K562 (cell line): Measurements from ENCODE around the gene GHR. TPM values are rescaled to one million over a fixed set of nuclear protein-coding genes. Genes with fewer than 3 reads are reported as not detected.

ENCODE experiments used
- ATAC-seq: fragments of 200-7000 bp; cut with Tn5 transposase; 3 replicates; pipeline ENCODE4 v1.9.1; 2020; ENCODE audit warnings: moderate library complexity
- BruUV-seq: library from RNA; stranded (reverse); fragments of 400-500 nt; replicated peaks from 2 replicates; lab custom pipeline; 2021; lab: Mats Ljungman, UMichigan
- CTCF ChIA-PET: fragments of 300-600 bp; formaldehyde crosslinking; extraction: SDS; loops from one replicate; lab custom pipeline; 2021; ENCODE audit warnings: low intra/inter-chr PET ratio; lab: Yijun Ruan, JAX
- POLR2A ChIA-PET: fragments of 300-600, 350-650 bp; sonication (Branson Sonifier 250); formaldehyde crosslinking; extraction: SDS; loops from one replicate; lab custom pipeline; 2021; ENCODE audit warnings: antibody characterized with exemption, inconsistent platforms; lab: Yijun Ruan, JAX
- DNase-seq, 4 experiments: peaks; one replicate each; pipeline versions ENCODE4 v3.0.0 to v3.0.0-alpha.2; 2011 to 2018; ENCODE audit warnings: low spot score in 3 of 4, mixed read lengths in 3 of 4; ENCODE audit errors: extremely low read depth in 1 of 4
- FAIRE-seq: peaks from 2 replicates; lab custom pipeline; 2011; peaks lifted over from hg19 to GRCh38; lab: Jason Lieb, UNC
- H2AFZ ChIP-seq: 2 replicates; pipeline ENCODE4 v1.6.0; 2011; ENCODE audit warnings: low read depth, low read length, control low read depth, inconsistent platforms
- H3K27ac ChIP-seq: fragments of 200-600 bp; 3 replicates; pipeline ENCODE4 v1.8.0; 2011; ENCODE audit warnings: low read depth, mild to moderate bottlenecking, control low read depth, inconsistent platforms, low read length, moderate library complexity, mixed read lengths; ENCODE audit errors: extremely low read depth
- H3K27me3 ChIP-seq, 2 experiments: fragments of 300-600 bp in 1 of 2; 2 replicates in 1 of 2; 3 replicates in 1 of 2; pipeline versions ENCODE4 v1.6.0 to v1.8.0; 2011; ENCODE audit warnings: inconsistent platforms in 2 of 2, low read length in 2 of 2, mild to moderate bottlenecking in 1 of 2, mixed read lengths in 1 of 2, moderate library complexity in 1 of 2; ENCODE audit not compliant: control insufficient read depth in 2 of 2, insufficient read depth in 2 of 2
- H3K36me3 ChIP-seq: fragments of 300-600 bp; 3 replicates; pipeline ENCODE4 v1.8.0; 2011; ENCODE audit warnings: mild to moderate bottlenecking, low read length, inconsistent platforms; ENCODE audit not compliant: control insufficient read depth, insufficient read depth
- H3K4me1 ChIP-seq, 2 experiments: fragments of 200-600 bp in 1 of 2; replicated peaks in 1 of 2; 2 replicates in 1 of 2; 3 replicates in 1 of 2; pipeline versions ENCODE4 v1.5.1 to v1.8.0; 2011; ENCODE audit warnings: inconsistent platforms in 2 of 2, low read length in 2 of 2, mild to moderate bottlenecking in 1 of 2, mixed read lengths in 1 of 2, moderate library complexity in 1 of 2; ENCODE audit not compliant: control insufficient read depth in 2 of 2, insufficient read depth in 2 of 2
- H3K4me2 ChIP-seq: 2 replicates; pipeline ENCODE4 v1.6.1; 2011; ENCODE audit warnings: low read length, control low read depth, inconsistent platforms, mixed read lengths; ENCODE audit not compliant: insufficient read depth
- H3K4me3 ChIP-seq: fragments of 200-600 bp; sonication (generic), shearing (Covaris generic); 2 replicates; pipeline ENCODE4 v1.5.1; 2016; ENCODE audit warnings: control low read depth, inconsistent platforms
- H3K79me2 ChIP-seq: fragments of 200-600 bp; 3 replicates; pipeline ENCODE4 v1.8.0; 2011; ENCODE audit warnings: low read length, inconsistent platforms; ENCODE audit not compliant: control insufficient read depth, insufficient read depth
- H3K9ac ChIP-seq, 2 experiments: 2 replicates each; pipeline versions ENCODE4 v1.6.0 to v1.6.1; 2011; ENCODE audit warnings: low read depth in 2 of 2, low read length in 2 of 2, control low read depth in 1 of 2, inconsistent platforms in 1 of 2, mild to moderate bottlenecking in 1 of 2, mixed read lengths in 1 of 2; ENCODE audit not compliant: insufficient read depth in 1 of 2
- H3K9me1 ChIP-seq: one replicate; pipeline ENCODE4 v1.6.0; 2011; ENCODE audit warnings: inconsistent platforms, mild to moderate bottlenecking, low read length, moderate library complexity; ENCODE audit not compliant: control insufficient read depth, insufficient read depth
- H3K9me3 ChIP-seq: replicated peaks from 2 replicates; pipeline ENCODE4 v1.5.1; 2011; ENCODE audit warnings: low read depth, low read length, inconsistent platforms; ENCODE audit not compliant: control insufficient read depth, insufficient read depth
- H4K20me1 ChIP-seq: replicated peaks from 2 replicates; pipeline ENCODE4 v1.6.1; 2011; ENCODE audit warnings: low read length, inconsistent platforms, mixed read lengths; ENCODE audit not compliant: control insufficient read depth, insufficient read depth
- GABPB2 ChIP-seq: fragments of 250-450 bp; sonication (Bioruptor Pico); conservative IDR thresholded peaks from 2 replicates; pipeline ENCODE4 v1.5.1; 2021; ENCODE audit warnings: mild to moderate bottlenecking
- HMBOX1 ChIP-seq: sonication (generic); IDR thresholded peaks from 2 replicates; pipeline ENCODE4 v1.6.1; 2016
- ILK ChIP-seq: fragments of 450-650 bp; IDR thresholded peaks from 2 replicates; pipeline ENCODE4 v1.6.1; 2016; ENCODE audit warnings: missing genetic modification characterization, low read depth, mild to moderate bottlenecking, missing compliant biosample characterization, moderate library complexity, borderline replicate concordance
- STAT6 ChIP-seq: sonication (generic); formaldehyde crosslinking; IDR thresholded peaks from 2 replicates; pipeline ENCODE4 v1.8.1; 2023; ENCODE audit warnings: mild to moderate bottlenecking, missing genetic modification reagents
- WGBS: fragments of 100-300 bp; shearing (Covaris generic); methylation state at CpG from one replicate; pipeline ENCODE4 v1.1.6; 2016; ENCODE audit warnings: low coverage, mixed read lengths; ENCODE audit not compliant: insufficient coverage; ENCODE audit errors: missing lambda C conversion rate; 5-methylcytosine and 5-hydroxymethylcytosine counted together
- in situ Hi-C: fragments of 300-500 bp; cut with MboI; formaldehyde crosslinking; loops from 4 replicates; pipeline ENCODE4 v1.15.0; 2018; ENCODE audit warnings: inconsistent platforms, mixed read lengths
- intact Hi-C: fragments of 100-400 bp; cut with micrococcal nuclease; formaldehyde crosslinking; loops from 2 replicates; pipeline ENCODE4 v1.14.2; 2022
- polyA plus RNA-seq, 8 experiments: library from polyadenylated mRNA; depleted of rRNA in 4 of 8; stranded (reverse) in 5 of 8; unstranded in 3 of 8; fragments of >200 nt; fragmentation: Nextera tagmentation in 2 of 8; fragmentation: Illumina TruSeq in 1 of 8; extraction: Ambion mirVana in 2 of 8; extraction: Trizol in 1 of 8; gene quantifications; 2 replicates each; pipeline versions ENCODE4 v1.2.1 to v1.2.3, GENCODE V29; 2011 to 2014; ENCODE audit warnings: inconsistent platforms in 1 of 8, missing spikeins in 1 of 8
- total RNA-seq, 7 experiments: library from RNA; depleted of rRNA in 6 of 7; stranded (reverse); fragments of >200 nt in 6 of 7; fragmentation: Illumina TruSeq in 2 of 7; extraction: Trizol in 2 of 7; gene quantifications; 2 replicates each; pipeline versions ENCODE4 v1.2.1 to v1.2.3, GENCODE V29; 2011 to 2021; ENCODE audit warnings: low replicate concordance in 1 of 7

The GHR gene
- total and polyA plus RNA-seq, 9 of the 15 experiments (the other 6 are each of a cell fraction or from before 2014, with no cell fraction given), result 0.01 to 0.13 (median 0.07) TPM; not detected in 5

GRCh38 chr5:42513246-42513645, 90.0 kb downstream of the GHR start:
- WGBS, result 0% methylated on average over 9 of the region's 9 CpGs
- Histone ChIP-seq H3K9me3 (no peaks in the 10 kb centered on the region), H3K27ac (no peak overlapping the region), H3K36me3 (no peaks in the 10 kb centered on the region), H3K79me2 (no peaks in the 10 kb centered on the region), H3K4me2 (no peak overlapping the region), H3K4me3 (no peak overlapping the region), H3K9ac (no peak overlapping the region), H3K9me1 (no peaks in the 10 kb centered on the region), H3K27me3 (no peaks in the 10 kb centered on the region), H3K4me1 (no peaks in the 10 kb centered on the region), H4K20me1 (no peaks in the 10 kb centered on the region), H2AFZ (no peak overlapping the region)
- BruUV-seq, result no TSS peak
- POLR2A ChIA-PET, result interaction anchor here (1.5 kb wide), 1 partner anchor 13 kb away, joined by 4 read pairs; no protein-coding TSS in a partner anchor
- DNase-seq (no peak), FAIRE-seq (no peak), ATAC-seq (no peak)
- CTCF ChIA-PET, result interaction anchor here (1.2 kb wide), 1 partner anchor 376 kb away, joined by 4 read pairs; no protein-coding TSS in a partner anchor
- intact Hi-C loops, result no loop called here
- in situ Hi-C loops, result no loop called here
- TF ChIP-seq GABPB2 (CRISPR knock-in tag), result no peak
- no peak for TF ChIP-seq HMBOX1
- no peak for TF ChIP-seq STAT6 (CRISPR knock-in tag)
- TF ChIP-seq ILK (tag), result no peak
